Small intestine (tissue), 7 donors: ENCODE measurements around the gene ANXA2R. TPM values are rescaled to one million over a fixed set of nuclear protein-coding genes. Genes with fewer than 3 reads are reported as not detected.
"Not testable (repeated sequence)": the region's sequence is repeated elsewhere in the genome, so short reads cannot be mapped to it uniquely, and the experiment has no call there.

Experiments
- DNase-seq, 2 donors: peaks; one replicate each; pipeline versions ENCODE4 v3.0.0 to v3.0.0-alpha.2; 2013
- FAIRE-seq: peaks from 2 replicates; lab custom pipeline; 2012; peaks lifted over from hg19 to GRCh38; lab: Jason Lieb, UNC
- H3K27ac ChIP-seq, 3 donors: one replicate each; pipeline ENCODE4 v1.5.1; 2013; ENCODE audit warnings: low read length in 2 of 3, mild to moderate bottlenecking in 2 of 3, control low read depth in 1 of 3, inconsistent platforms in 1 of 3, low read depth in 1 of 3, moderate library complexity in 1 of 3
- H3K27me3 ChIP-seq, 3 donors: one replicate each; pipeline ENCODE4 v1.6.1; 2013; ENCODE audit warnings: low read length in 3 of 3, inconsistent platforms in 1 of 3; ENCODE audit not compliant: control insufficient read depth in 3 of 3, insufficient read depth in 3 of 3
- H3K36me3 ChIP-seq, 3 donors: one replicate each; pipeline ENCODE4 v1.6.1; 2013; ENCODE audit warnings: low read length in 3 of 3, inconsistent platforms in 1 of 3, low read depth in 1 of 3, mild to moderate bottlenecking in 1 of 3, moderate library complexity in 1 of 3; ENCODE audit not compliant: control insufficient read depth in 3 of 3, insufficient read depth in 2 of 3
- H3K4me1 ChIP-seq, 3 donors: one replicate each; pipeline ENCODE4 v1.6.1; 2013; ENCODE audit warnings: low read length in 2 of 3, inconsistent platforms in 1 of 3, low read depth in 1 of 3, mild to moderate bottlenecking in 1 of 3, moderate library complexity in 1 of 3; ENCODE audit not compliant: control insufficient read depth in 3 of 3, insufficient read depth in 2 of 3
- H3K4me3 ChIP-seq, 3 donors: one replicate each; pipeline ENCODE4 v1.5.1; 2013; ENCODE audit warnings: low read length in 3 of 3, control low read depth in 1 of 3, inconsistent platforms in 1 of 3, low read depth in 1 of 3, mild to moderate bottlenecking in 1 of 3, moderate library complexity in 1 of 3
- H3K9me3 ChIP-seq, 2 donors: one replicate each; pipeline ENCODE4 v1.6.1; 2013; ENCODE audit warnings: low read depth in 1 of 2, low read length in 1 of 2; ENCODE audit not compliant: control insufficient read depth in 2 of 2, insufficient read depth in 1 of 2
- WGBS, 3 donors: extraction: QIAGEN DNeasy Blood & Tissue Kit; methylation state at CpG; one replicate each; pipeline ENCODE4 v1.1.7; 2013; 5-methylcytosine and 5-hydroxymethylcytosine counted together
- polyA plus RNA-seq, 4 donors: library from polyadenylated mRNA; stranded (reverse) in 3 of 4; unstranded in 1 of 4; fragments of 200-250 nt in 3 of 4; fragments of 120-200 nt in 1 of 4; gene quantifications; one replicate each; pipeline versions ENCODE4 v1.2.1 to v1.2.3, GENCODE V29; 2013
- donor health status: healthy with polysubstance abuse.
- donor health status: control.
- donor health status: control.
- donor health status: Bipolar disorder and iron deficiency.
- donor health status: healthy.

The ANXA2R gene
- polyA plus RNA-seq, 4 donors = 0.67 to 5.1 (median 2.7) TPM

GRCh38 chr5:43065387-43065947 lies 25.3 kb upstream of the ANXA2R start:
- peak overlapping the region; percentile 58 to 99 (median 84) for H3K4me3 ChIP-seq
- H3K9me3 ChIP-seq = no peaks in the 10 kb centered on the region
- H3K36me3 ChIP-seq = peaks cover 0 to 6% (median 3%) of the 10 kb centered on the region in 3 donors
- 0 to 1% (median 1%) methylated on average over 18 of the region's 18 CpGs for WGBS, 3 donors
- H3K27ac ChIP-seq = peak overlapping the region; percentile 88 to 100 (median 98)
- no peak for FAIRE-seq
- H3K4me1 ChIP-seq = peaks cover 0 to 20% (median 13%) of the 10 kb centered on the region in 3 donors
- no peaks in the 10 kb centered on the region for H3K27me3 ChIP-seq
- DNase-seq = peak; percentile 30 to 81

- Histone ChIP-seq H3K4me1 (peaks cover 0 to 16% (median 6%) of the 10 kb centered on the region in 3 donors), H3K9me3 (no peaks in the 10 kb centered on the region), H3K36me3 (no peaks in the 10 kb centered on the region), H3K4me3 (no peak overlapping the region), H3K27ac (peak overlapping the region in 2 of 3 donors; percentile 77 to 100), H3K27me3 (no peaks in the 10 kb centered on the region)
- FAIRE-seq (no peak), DNase-seq (no peak)
- WGBS, 3 donors = 90 to 94% (median 90%) methylated on average over 12 of the region's 12 CpGs
Measured at GRCh38 chr5:43063721-43064171, 23.6 kb upstream of the ANXA2R start.

GRCh38 chr5:43061352-43062075 lies 21.4 kb upstream of the ANXA2R start:
- Histone ChIP-seq H3K4me3 (no peak overlapping the region), H3K4me1 (peaks cover 0 to 8% (median 0%) of the 10 kb centered on the region in 3 donors), H3K27ac (no peak overlapping the region), H3K36me3 (no peaks in the 10 kb centered on the region), H3K9me3 (peaks cover 0 to 4% of the 10 kb centered on the region in 2 donors), H3K27me3 (no peaks in the 10 kb centered on the region)
- 65 to 76% (median 72%) methylated on average over 5 of the region's 5 CpGs for WGBS, 3 donors
- peak in 1 of 2 donors; percentile 54 for DNase-seq
- no peak for FAIRE-seq

- H3K36me3 ChIP-seq, FAIRE-seq, H3K9me3 ChIP-seq, H3K4me3 ChIP-seq, DNase-seq, H3K27ac ChIP-seq, H3K27me3 ChIP-seq, H3K4me1 ChIP-seq: not testable (repeated sequence)
- WGBS, 3 donors = 88 to 98% (median 92%) methylated on average over 2 of the region's 2 CpGs
Measured at GRCh38 chr5:43060020-43060419, 19.9 kb upstream of the ANXA2R start.

GRCh38 chr5:43055098-43055497 lies 15.0 kb upstream of the ANXA2R start:
- 95 to 100% (median 98%) methylated on average over 2 of the region's 2 CpGs for WGBS, 3 donors
- not testable (repeated sequence) for H3K27me3 ChIP-seq, H3K27ac ChIP-seq, H3K9me3 ChIP-seq, H3K4me1 ChIP-seq, FAIRE-seq, H3K4me3 ChIP-seq, DNase-seq, H3K36me3 ChIP-seq

- Histone ChIP-seq H3K36me3 (no peaks in the 10 kb centered on the region), H3K9me3 (no peaks in the 10 kb centered on the region), H3K27ac (no peak overlapping the region), H3K4me3 (no peak overlapping the region), H3K27me3 (peaks cover 0 to 7% (median 0%) of the 10 kb centered on the region in 3 donors), H3K4me1 (no peaks in the 10 kb centered on the region)
- WGBS, 3 donors = 69 to 78% (median 77%) methylated on average over 2 of the region's 2 CpGs
- no peak for DNase-seq
- FAIRE-seq = no peak
Measured at GRCh38 chr5:43051684-43052083, 11.6 kb upstream of the ANXA2R start.

GRCh38 chr5:43050384-43050783 lies 10.3 kb upstream of the ANXA2R start:
- DNase-seq (no peak), FAIRE-seq (no peak)
- 70 to 85% (median 77%) methylated on average over 4 of the region's 4 CpGs for WGBS, 3 donors
- Histone ChIP-seq H3K4me1 (no peaks in the 10 kb centered on the region), H3K36me3 (no peaks in the 10 kb centered on the region), H3K27ac (no peak overlapping the region), H3K9me3 (no peaks in the 10 kb centered on the region), H3K27me3 (peaks cover 0 to 14% (median 0%) of the 10 kb centered on the region in 3 donors), H3K4me3 (no peak overlapping the region)

- peaks cover 0 to 2% of the 10 kb centered on the region in 2 donors for H3K9me3 ChIP-seq
- DNase-seq = no peak
- H3K4me1 ChIP-seq = no peaks in the 10 kb centered on the region
- H3K4me3 ChIP-seq = no peak overlapping the region
- peaks cover 0 to 25% (median 0%) of the 10 kb centered on the region in 3 donors for H3K27me3 ChIP-seq
- H3K27ac ChIP-seq = no peak overlapping the region
- no peaks in the 10 kb centered on the region for H3K36me3 ChIP-seq
- no peak for FAIRE-seq
- 85 to 90% (median 86%) methylated on average over 5 of the region's 5 CpGs for WGBS, 3 donors
Measured at GRCh38 chr5:43049236-43049635, 9.1 kb upstream of the ANXA2R start.
